Measurements from ENCODE around the gene KLHL36.
"Not testable (repeated sequence)": the region's sequence is repeated elsewhere in the genome, so short reads cannot be mapped to it uniquely, and the experiment has no call there.

The KLHL36 gene

DNA sequence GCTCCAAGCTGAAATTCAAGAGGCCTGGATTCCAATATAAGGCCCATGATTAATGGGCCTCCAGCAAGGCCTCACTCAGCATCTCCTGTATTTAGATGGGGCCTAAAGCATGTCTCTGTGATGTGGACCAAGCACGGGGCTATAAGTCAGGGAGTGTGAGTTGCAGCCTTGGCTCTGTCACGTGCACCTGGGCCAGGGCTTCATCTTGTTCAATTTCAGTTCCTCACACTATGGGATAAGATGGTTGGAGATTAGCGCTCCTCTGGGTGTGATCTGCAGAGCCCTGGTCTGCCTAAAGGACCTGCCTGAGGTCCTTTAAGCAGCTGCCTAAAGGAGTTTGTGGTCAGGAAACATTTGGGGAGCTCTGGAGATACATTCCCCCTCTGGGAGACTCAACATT is 25.2 kb downstream of the KLHL36 start:
- no peak for DNase-seq

- no peak for DNase-seq
These were observed 27.1 kb downstream of the KLHL36 start for GRCh38 chr16:84675423-84675822.

- no peak for DNase-seq
These were observed 27.6 kb downstream of the KLHL36 start for GRCh38 chr16:84675884-84676283.

GRCh38 chr16:84677017-84677803 is 28.9 kb downstream of the KLHL36 start:
- no peak for DNase-seq

DNA sequence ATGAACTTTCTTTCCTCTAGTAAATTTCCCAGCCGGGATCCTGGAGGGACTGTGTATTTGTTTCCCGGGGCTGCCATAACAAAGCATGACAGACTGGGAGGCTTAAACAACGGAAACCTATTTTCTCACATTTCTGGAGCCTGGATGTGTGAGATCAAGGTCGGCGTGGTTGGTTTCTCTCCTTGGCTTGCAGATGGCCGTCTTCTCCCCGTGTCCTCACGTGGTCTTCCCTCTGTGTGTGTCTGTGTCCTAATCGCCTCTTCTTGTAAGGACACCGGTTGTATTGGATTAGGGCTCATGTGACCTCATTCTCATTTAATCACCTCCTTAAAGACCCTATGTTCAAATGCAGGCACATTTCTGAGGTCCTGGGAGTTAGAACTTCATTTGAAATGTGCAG is 29.5 kb downstream of the KLHL36 start:
- no peak for DNase-seq

- DNase-seq = no peak
These were observed 30.2 kb downstream of the KLHL36 start for GRCh38 chr16:84678541-84678940.

- DNase-seq = no peak
These were observed 32.0 kb downstream of the KLHL36 start for GRCh38 chr16:84680165-84680842.

DNA sequence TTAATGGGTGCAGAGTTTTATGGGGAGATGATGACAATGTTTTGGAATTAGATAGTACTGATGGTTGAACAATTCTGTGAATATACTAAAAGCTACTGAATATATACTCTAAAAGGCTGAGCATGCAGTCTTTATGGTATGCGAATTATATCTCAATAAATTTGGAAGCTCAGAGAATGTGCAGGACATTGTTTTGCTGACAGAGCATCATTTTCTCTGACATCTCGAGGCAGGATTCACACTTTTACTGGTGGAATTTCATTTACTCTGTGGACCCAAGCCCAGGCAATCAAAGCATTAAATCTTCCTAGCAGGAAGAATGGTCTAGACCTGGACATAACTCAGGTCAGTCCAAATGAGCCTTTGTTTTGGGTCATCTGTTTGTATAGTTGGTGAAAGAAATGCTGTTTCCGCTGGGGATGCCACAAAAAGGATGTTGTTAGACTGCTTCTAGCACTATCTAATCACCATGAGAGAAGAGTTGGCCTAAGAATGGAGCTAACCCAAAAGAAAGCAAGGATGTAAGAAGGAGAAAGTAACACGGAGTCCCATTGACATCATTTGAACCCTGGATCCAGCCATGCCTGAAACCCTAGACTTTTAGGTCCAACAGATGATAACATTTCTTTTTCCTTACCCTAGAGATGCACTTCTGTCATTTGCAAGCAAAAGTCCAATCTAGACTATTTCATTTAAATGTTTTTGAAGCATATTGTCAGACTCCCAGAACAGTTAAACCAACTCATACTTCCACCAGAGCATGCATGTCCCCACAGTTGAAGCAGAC is 32.7 kb downstream of the KLHL36 start:
- no peak for DNase-seq

DNA sequence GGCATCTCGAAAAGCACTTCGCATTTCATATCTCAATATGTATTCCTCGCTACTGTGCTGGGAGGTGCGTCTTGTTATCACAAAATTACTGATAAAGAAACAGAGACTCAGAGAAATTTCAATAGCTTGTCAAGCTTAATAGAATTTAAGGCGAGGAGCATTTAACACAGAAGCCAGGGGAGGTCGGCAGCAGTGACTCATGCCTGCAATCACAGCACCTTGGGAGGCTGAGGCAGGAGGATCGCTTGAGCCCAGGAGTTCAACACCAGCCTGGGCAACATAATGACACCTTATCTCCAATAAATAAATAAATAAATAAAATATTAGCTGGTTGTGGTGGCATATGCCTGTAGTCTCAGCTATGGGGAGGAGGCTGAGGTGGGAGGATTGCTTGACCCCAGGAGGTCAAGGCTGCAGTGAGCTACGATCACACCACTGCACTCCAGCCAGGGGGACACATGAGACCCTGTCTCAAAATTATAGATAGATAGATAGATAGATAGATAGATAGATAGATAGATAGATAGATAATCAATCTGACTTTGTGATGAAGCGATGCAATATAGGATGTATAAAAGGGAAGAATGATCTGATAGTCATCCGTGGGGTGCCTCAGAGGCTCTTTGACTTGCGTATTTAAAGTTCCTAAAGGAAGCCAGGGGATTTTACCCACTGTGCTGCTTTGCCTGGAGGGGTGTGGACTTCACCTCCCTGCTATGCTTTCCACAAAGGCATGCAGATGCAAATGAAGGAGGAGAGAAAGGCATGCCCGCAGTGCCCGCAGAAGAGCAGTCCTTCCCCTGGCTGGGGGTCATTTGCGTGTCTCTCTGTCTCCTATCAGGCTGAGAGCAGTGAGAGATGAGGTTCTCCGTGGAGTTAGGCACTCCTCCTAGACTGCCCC is 35.6 kb downstream of the KLHL36 start:
- DNase-seq = peak; percentile 34

DNA sequence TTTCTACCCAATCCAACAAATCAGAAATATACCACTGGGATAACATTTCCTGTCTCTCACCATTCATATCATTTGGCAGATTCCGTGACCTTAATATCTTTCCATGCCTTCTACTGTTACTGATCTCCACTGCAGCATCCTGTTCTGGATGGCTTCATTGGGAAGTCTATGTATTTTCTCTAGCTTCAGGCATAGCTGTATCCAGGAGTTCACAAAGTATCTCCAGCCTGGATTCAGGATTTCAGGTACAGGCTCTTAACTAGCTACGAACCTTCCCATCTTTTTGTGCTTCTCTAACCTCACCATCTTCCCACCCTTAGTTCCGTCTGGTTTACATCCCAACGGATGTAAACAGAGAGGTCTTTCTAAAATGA is 36.3 kb downstream of the KLHL36 start:
- no peak for DNase-seq

GRCh38 chr16:84685210-84685609 is 36.9 kb downstream of the KLHL36 start:
- DNase-seq = no peak

- no peak for DNase-seq
These were observed 38.5 kb downstream of the KLHL36 start for GRCh38 chr16:84686707-84687298.

DNA sequence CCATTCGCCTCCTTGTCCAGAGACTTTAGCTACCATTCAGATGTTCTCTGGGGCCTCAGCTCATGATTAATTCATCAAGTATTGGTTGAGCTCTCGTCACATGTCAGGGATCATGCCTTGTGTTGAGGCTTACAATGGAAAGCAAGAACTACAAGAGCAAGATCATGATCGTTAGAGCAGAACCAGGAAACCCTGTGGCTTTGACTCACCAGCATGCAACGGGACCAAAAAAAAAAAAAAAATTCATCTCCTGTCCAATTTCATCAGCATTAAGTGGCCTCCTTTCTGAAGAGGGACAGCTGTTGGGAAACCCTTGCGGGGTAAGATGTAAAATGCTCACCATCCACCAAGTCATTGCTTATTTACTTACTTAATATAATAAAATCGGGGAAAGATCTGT is 39.4 kb downstream of the KLHL36 start:
- no peak for DNase-seq

DNA sequence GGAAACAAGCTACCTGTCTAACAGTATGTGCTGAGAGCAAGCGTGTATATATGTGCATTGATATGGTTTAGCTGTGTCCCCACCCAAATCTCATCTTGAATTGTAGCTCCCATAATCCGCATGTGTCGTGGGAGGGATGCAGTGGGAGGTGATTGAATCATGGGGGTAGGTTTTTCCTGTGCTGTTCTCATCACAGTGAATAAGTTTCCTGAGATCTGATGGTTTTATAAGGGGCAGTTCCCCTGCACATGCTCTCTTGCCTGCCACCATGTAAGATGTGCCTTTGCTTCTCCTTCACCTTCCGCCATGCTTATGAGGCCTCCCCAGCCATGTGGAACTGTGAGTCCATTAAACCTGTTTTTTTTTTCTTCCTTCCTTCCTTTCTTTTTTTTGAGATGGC is 39.9 kb downstream of the KLHL36 start:
- DNase-seq = not testable (repeated sequence)

- DNase-seq = peak; percentile 57
These were observed 40.8 kb downstream of the KLHL36 start for GRCh38 chr16:84689111-84689510.

- no peak for DNase-seq
These were observed 41.9 kb downstream of the KLHL36 start for GRCh38 chr16:84690088-84690819.

GRCh38 chr16:84692451-84693214 is 44.3 kb downstream of the KLHL36 start:
- no peak for DNase-seq

DNA sequence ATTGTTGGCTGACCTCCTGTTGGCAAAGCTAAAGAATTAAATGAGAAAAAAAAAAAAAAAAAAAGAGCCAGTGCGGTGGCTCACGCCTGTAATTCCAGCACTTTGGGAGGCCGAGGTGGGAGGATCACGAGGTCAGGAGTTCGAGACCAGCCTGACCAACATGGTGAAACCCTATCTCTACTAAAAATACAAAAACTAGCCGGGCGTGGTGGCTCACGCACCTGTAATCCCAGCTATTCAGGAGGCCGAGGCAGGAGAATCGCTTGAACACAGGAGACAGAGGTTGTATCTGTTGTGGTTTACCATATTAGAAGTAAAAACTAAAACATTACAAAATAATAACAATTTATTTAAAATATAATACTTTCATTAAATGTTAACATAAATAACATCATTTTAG is 45.6 kb downstream of the KLHL36 start:
- DNase-seq = not testable (repeated sequence)

DNA sequence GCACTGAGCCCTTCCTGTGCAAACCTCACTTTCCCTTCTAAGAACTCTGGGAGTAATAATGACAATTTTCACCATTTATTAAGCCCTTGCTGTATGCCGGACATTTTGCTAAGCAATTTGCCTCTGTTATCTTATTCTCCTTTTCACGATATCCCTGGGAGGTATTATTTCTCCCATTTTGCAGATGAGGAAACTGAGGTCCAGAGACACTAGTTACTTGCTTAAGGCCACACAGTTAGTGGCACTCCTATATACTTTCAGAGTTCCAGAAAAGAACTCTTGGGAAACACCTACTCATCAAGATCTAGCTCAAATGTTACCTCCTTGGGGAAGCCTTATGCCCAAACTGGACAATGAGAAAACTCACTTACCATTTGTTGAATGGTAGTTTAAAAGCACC is 46.7 kb downstream of the KLHL36 start:
- no peak for DNase-seq

GRCh38 chr16:84699147-84699711 is 50.9 kb downstream of the KLHL36 start:
- peak; percentile 2 for DNase-seq
